ENCODE measurements around the gene TRIM28.

GRCh38 chr19:58569943-58570670, 26.2 kb downstream of the TRIM28 start:
- no peak for TF ChIP-seq ZKSCAN1 (IDR thresholded peaks at IDR 0.05; ENCODE audit: low read depth, low read length)
- TF ChIP-seq CHD4 (IDR thresholded peaks at IDR 0.05; ENCODE audit: insufficient read depth, insufficient replicate concordance, low read depth, low read length, poor library complexity, severe bottlenecking), result no peak
- no peak for TF ChIP-seq CTCF (IDR thresholded peaks at IDR 0.05 in 2 of 3, conservative IDR thresholded peaks at IDR 0.05 in 1 of 3; ENCODE audit: insufficient read depth in 2 of 3, low read depth in 1 of 3, low read length in 3 of 3)
- no peak for TF ChIP-seq RCOR1 (IDR thresholded peaks at IDR 0.05; ENCODE audit: borderline replicate concordance in 1 of 2, low read depth in 2 of 2, low read length in 2 of 2)
- TF ChIP-seq EP300 (IDR thresholded peaks at IDR 0.05; ENCODE audit: low read length), result no peak
- no peak for TF ChIP-seq ZNF146 (CRISPR knock-in tag; IDR thresholded peaks at IDR 0.05; ENCODE audit: unreplicated experiment)
- no peak for TF ChIP-seq NR2F6 (CRISPR knock-in tag; IDR thresholded peaks at IDR 0.05)
- no peak for TF ChIP-seq SOX6 (IDR thresholded peaks at IDR 0.05)
- no peak for TF ChIP-seq SMC3 (conservative IDR thresholded peaks at IDR 0.05; ENCODE audit: insufficient read depth, low read depth, low read length)
- TF ChIP-seq GTF2B (IDR thresholded peaks at IDR 0.05; ENCODE audit: extremely low read depth, insufficient read length), result no peak
- no peak for TF ChIP-seq POLR2AphosphoS5 (IDR thresholded peaks at IDR 0.05; ENCODE audit: control insufficient read depth, insufficient read depth, low read depth, low read length)

All from K562 (cell line).